GM18861 (cell line): Measurements from ENCODE around the gene ERVK3-1.
A peak's percentile ranks its signal among the peaks of the same experiment; 100 is the strongest.

Source experiments
- ATAC-seq: cut with Tn5 transposase; IDR thresholded peaks from one replicate; pipeline ENCODE4 v1.9.1; 2021; ENCODE audit not compliant: unreplicated experiment

Gene ERVK3-1

GRCh38 chr19:58357481-58358145 lies 52.4 kb downstream of the ERVK3-1 start:
- ATAC-seq: no peak

DNA sequence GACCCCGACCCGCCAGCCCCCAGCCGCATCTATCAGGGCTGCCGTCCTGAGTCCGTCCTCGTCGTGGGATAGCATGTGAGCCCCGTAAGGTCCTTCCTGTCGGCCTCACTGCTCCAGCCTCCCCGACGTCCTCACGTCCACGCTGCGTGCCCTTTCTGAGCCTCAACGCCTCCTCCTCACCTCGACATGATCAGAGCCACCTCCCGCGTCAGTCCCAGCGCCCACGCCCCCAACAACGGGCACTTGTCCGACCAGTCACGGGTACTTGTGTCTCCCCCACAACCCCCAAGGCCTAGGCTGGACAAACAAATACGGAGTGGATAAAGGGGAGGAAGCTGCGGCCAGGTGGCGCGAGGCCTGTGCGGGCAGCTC lies 56.7 kb downstream of the ERVK3-1 start:
- ATAC-seq: no peak

DNA sequence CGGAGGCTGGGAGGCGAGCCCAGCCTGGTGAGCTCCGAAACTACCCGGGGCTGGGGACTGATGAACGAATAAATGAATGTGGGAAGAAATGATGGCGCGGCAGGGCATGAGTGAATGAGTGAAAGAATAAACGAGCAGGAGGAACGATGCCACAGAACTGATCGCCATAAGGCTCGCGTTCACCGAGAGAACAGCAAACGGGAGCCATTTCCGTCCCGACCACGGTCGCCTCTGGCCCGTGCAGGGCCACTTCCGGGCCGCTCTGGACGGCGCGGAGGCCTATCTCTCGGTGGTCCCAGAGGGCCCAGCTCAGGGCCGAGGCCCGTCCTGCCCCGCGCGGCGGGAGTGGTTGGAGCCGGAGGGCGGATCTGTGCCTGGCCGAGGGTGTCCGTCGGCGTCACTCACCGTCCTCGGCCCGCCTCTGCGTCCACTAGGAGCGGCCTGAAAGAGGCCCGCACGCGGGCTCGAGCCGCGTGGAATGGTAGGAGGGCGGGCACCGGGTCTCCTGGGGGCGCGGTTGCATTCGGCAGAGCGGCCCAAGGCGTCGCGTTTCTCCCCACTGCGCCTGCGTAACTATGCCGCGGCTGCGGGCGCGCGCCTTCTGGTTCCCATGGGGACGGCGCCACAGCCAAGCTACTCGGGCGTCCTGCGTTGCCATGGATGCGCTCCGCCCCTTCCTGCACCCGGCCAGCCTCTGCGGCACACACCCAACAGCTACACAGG lies 57.3 kb downstream of the ERVK3-1 start, which contains the start of gene ZNF497:
ZNF497 (minus strand) TSS at position 480 of the 723 bp plus-strand sequence. CDS start 5,116 bp downstream, outside the sequence.
- peak; percentile 77 for ATAC-seq

DNA sequence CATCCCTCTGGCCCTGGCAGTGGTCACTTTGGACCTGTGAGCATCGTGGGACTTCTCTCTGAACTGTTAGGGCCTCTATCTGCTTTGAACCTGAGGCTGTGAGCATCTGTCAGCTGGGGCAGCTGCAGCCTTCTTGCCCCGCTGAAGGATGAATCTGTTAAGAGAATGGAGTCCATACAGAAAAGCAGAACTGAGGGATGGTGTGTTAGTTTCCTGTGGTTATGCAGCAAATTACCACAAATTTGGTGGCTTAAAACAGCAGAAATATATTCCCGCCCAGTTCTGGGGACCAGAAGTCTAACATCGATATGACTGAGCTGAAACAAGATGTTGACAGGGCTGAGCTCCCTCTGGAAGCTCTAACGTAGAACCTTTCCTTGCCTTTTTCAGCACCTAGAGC lies 59.0 kb downstream of the ERVK3-1 start:
- no peak for ATAC-seq
